K562 (cell line): Measurements from ENCODE around the gene ANKS4B. TPM values are rescaled to one million over a fixed set of nuclear protein-coding genes. Genes with fewer than 3 reads are reported as not detected.

ENCODE experiments used
- ATAC-seq: fragments of 200-7000 bp; cut with Tn5 transposase; 3 replicates; pipeline ENCODE4 v1.9.1; 2020; ENCODE audit warnings: moderate library complexity
- BruUV-seq: library from RNA; stranded (reverse); fragments of 400-500 nt; replicated peaks from 2 replicates; lab custom pipeline; 2021; lab: Mats Ljungman, UMichigan
- CTCF ChIA-PET: fragments of 300-600 bp; formaldehyde crosslinking; extraction: SDS; loops from one replicate; lab custom pipeline; 2021; ENCODE audit warnings: low intra/inter-chr PET ratio; lab: Yijun Ruan, JAX
- POLR2A ChIA-PET: fragments of 300-600, 350-650 bp; sonication (Branson Sonifier 250); formaldehyde crosslinking; extraction: SDS; loops from one replicate; lab custom pipeline; 2021; ENCODE audit warnings: antibody characterized with exemption, inconsistent platforms; lab: Yijun Ruan, JAX
- DNase-seq, 4 experiments: peaks; one replicate each; pipeline versions ENCODE4 v3.0.0 to v3.0.0-alpha.2; 2011 to 2018; ENCODE audit warnings: low spot score in 3 of 4, mixed read lengths in 3 of 4; ENCODE audit errors: extremely low read depth in 1 of 4
- FAIRE-seq: peaks from 2 replicates; lab custom pipeline; 2011; peaks lifted over from hg19 to GRCh38; lab: Jason Lieb, UNC
- H2AFZ ChIP-seq: 2 replicates; pipeline ENCODE4 v1.6.0; 2011; ENCODE audit warnings: low read depth, low read length, control low read depth, inconsistent platforms
- H3K27ac ChIP-seq: fragments of 200-600 bp; 3 replicates; pipeline ENCODE4 v1.8.0; 2011; ENCODE audit warnings: low read depth, mild to moderate bottlenecking, control low read depth, inconsistent platforms, low read length, moderate library complexity, mixed read lengths; ENCODE audit errors: extremely low read depth
- H3K27me3 ChIP-seq, 2 experiments: fragments of 300-600 bp in 1 of 2; 2 replicates in 1 of 2; 3 replicates in 1 of 2; pipeline versions ENCODE4 v1.6.0 to v1.8.0; 2011; ENCODE audit warnings: inconsistent platforms in 2 of 2, low read length in 2 of 2, mild to moderate bottlenecking in 1 of 2, mixed read lengths in 1 of 2, moderate library complexity in 1 of 2; ENCODE audit not compliant: control insufficient read depth in 2 of 2, insufficient read depth in 2 of 2
- H3K36me3 ChIP-seq: fragments of 300-600 bp; 3 replicates; pipeline ENCODE4 v1.8.0; 2011; ENCODE audit warnings: mild to moderate bottlenecking, low read length, inconsistent platforms; ENCODE audit not compliant: control insufficient read depth, insufficient read depth
- H3K4me1 ChIP-seq, 2 experiments: fragments of 200-600 bp in 1 of 2; replicated peaks in 1 of 2; 2 replicates in 1 of 2; 3 replicates in 1 of 2; pipeline versions ENCODE4 v1.5.1 to v1.8.0; 2011; ENCODE audit warnings: inconsistent platforms in 2 of 2, low read length in 2 of 2, mild to moderate bottlenecking in 1 of 2, mixed read lengths in 1 of 2, moderate library complexity in 1 of 2; ENCODE audit not compliant: control insufficient read depth in 2 of 2, insufficient read depth in 2 of 2
- H3K4me2 ChIP-seq: 2 replicates; pipeline ENCODE4 v1.6.1; 2011; ENCODE audit warnings: low read length, control low read depth, inconsistent platforms, mixed read lengths; ENCODE audit not compliant: insufficient read depth
- H3K4me3 ChIP-seq: fragments of 200-600 bp; sonication (generic), shearing (Covaris generic); 2 replicates; pipeline ENCODE4 v1.5.1; 2016; ENCODE audit warnings: control low read depth, inconsistent platforms
- H3K79me2 ChIP-seq: fragments of 200-600 bp; 3 replicates; pipeline ENCODE4 v1.8.0; 2011; ENCODE audit warnings: low read length, inconsistent platforms; ENCODE audit not compliant: control insufficient read depth, insufficient read depth
- H3K9ac ChIP-seq, 2 experiments: 2 replicates each; pipeline versions ENCODE4 v1.6.0 to v1.6.1; 2011; ENCODE audit warnings: low read depth in 2 of 2, low read length in 2 of 2, control low read depth in 1 of 2, inconsistent platforms in 1 of 2, mild to moderate bottlenecking in 1 of 2, mixed read lengths in 1 of 2; ENCODE audit not compliant: insufficient read depth in 1 of 2
- H3K9me1 ChIP-seq: one replicate; pipeline ENCODE4 v1.6.0; 2011; ENCODE audit warnings: inconsistent platforms, mild to moderate bottlenecking, low read length, moderate library complexity; ENCODE audit not compliant: control insufficient read depth, insufficient read depth
- H3K9me3 ChIP-seq: replicated peaks from 2 replicates; pipeline ENCODE4 v1.5.1; 2011; ENCODE audit warnings: low read depth, low read length, inconsistent platforms; ENCODE audit not compliant: control insufficient read depth, insufficient read depth
- H4K20me1 ChIP-seq: replicated peaks from 2 replicates; pipeline ENCODE4 v1.6.1; 2011; ENCODE audit warnings: low read length, inconsistent platforms, mixed read lengths; ENCODE audit not compliant: control insufficient read depth, insufficient read depth
- MTA3 ChIP-seq: fragments of 450-650 bp; formaldehyde crosslinking; IDR thresholded peaks from 2 replicates; pipeline ENCODE4 v1.6.1; 2017; ENCODE audit warnings: mild to moderate bottlenecking, borderline replicate concordance
- NEUROD1 ChIP-seq: fragments of 150-350 bp; IDR thresholded peaks from 2 replicates; pipeline ENCODE4 v1.6.1; 2014; ENCODE audit warnings: borderline replicate concordance, low read length, low read depth; ENCODE audit not compliant: partially characterized antibody
- NR2C2 ChIP-seq, 2 experiments: fragments of 200-800 bp in 1 of 2; sonication (Bioruptor generic) in 1 of 2; sonication (generic) in 1 of 2; formaldehyde crosslinking in 1 of 2; IDR thresholded peaks; 2 replicates each; pipeline versions ENCODE4 v1.6.1 to v1.8.0; 2016 to 2022; ENCODE audit warnings: mild to moderate bottlenecking in 1 of 2, missing compliant biosample characterization in 1 of 2, missing genetic modification characterization in 1 of 2, missing genetic modification reagents in 1 of 2
- RB1 ChIP-seq: fragments of 450-650 bp; IDR thresholded peaks from 2 replicates; pipeline ENCODE4 v1.6.1; 2017; ENCODE audit warnings: low read depth, mild to moderate bottlenecking
- TEAD1 ChIP-seq, 2 experiments: fragments of 450-650 bp in 1 of 2; sonication (generic) in 1 of 2; formaldehyde crosslinking; IDR thresholded peaks; 2 replicates each; pipeline versions ENCODE4 v1.4.0 to v1.8.0; 2020 to 2022; ENCODE audit warnings: mild to moderate bottlenecking in 2 of 2, missing genetic modification reagents in 1 of 2
- TFE3 ChIP-seq: fragments of 450-650 bp; formaldehyde crosslinking; IDR thresholded peaks from 2 replicates; pipeline ENCODE4 v1.4.0; 2020; ENCODE audit warnings: mild to moderate bottlenecking, mixed read lengths
- TRIM24 ChIP-seq, 2 experiments: fragments of 450-650 bp; IDR thresholded peaks; 2 replicates each; pipeline ENCODE4 v1.6.1; 2016
- ZNF184 ChIP-seq: sonication (generic); formaldehyde crosslinking; IDR thresholded peaks from 2 replicates; pipeline ENCODE4 v1.5.0; 2020; ENCODE audit warnings: missing genetic modification reagents
- WGBS: fragments of 100-300 bp; shearing (Covaris generic); methylation state at CpG from one replicate; pipeline ENCODE4 v1.1.6; 2016; ENCODE audit warnings: low coverage, mixed read lengths; ENCODE audit not compliant: insufficient coverage; ENCODE audit errors: missing lambda C conversion rate; 5-methylcytosine and 5-hydroxymethylcytosine counted together
- in situ Hi-C: fragments of 300-500 bp; cut with MboI; formaldehyde crosslinking; loops from 4 replicates; pipeline ENCODE4 v1.15.0; 2018; ENCODE audit warnings: inconsistent platforms, mixed read lengths
- intact Hi-C: fragments of 100-400 bp; cut with micrococcal nuclease; formaldehyde crosslinking; loops from 2 replicates; pipeline ENCODE4 v1.14.2; 2022
- polyA plus RNA-seq, 8 experiments: library from polyadenylated mRNA; depleted of rRNA in 4 of 8; stranded (reverse) in 5 of 8; unstranded in 3 of 8; fragments of >200 nt; fragmentation: Nextera tagmentation in 2 of 8; fragmentation: Illumina TruSeq in 1 of 8; extraction: Ambion mirVana in 2 of 8; extraction: Trizol in 1 of 8; gene quantifications; 2 replicates each; pipeline versions ENCODE4 v1.2.1 to v1.2.3, GENCODE V29; 2011 to 2014; ENCODE audit warnings: inconsistent platforms in 1 of 8, missing spikeins in 1 of 8
- total RNA-seq, 7 experiments: library from RNA; depleted of rRNA in 6 of 7; stranded (reverse); fragments of >200 nt in 6 of 7; fragmentation: Illumina TruSeq in 2 of 7; extraction: Trizol in 2 of 7; gene quantifications; 2 replicates each; pipeline versions ENCODE4 v1.2.1 to v1.2.3, GENCODE V29; 2011 to 2021; ENCODE audit warnings: low replicate concordance in 1 of 7
- TF ChIP-seq, protein P1 (sequence below), 2 experiments: fragments of 450-650 bp; formaldehyde crosslinking in 1 of 2; IDR thresholded peaks; 2 replicates each; pipeline versions ENCODE4 v1.4.0 to v1.6.1; 2014 to 2020; ENCODE audit warnings: mild to moderate bottlenecking in 2 of 2, borderline replicate concordance in 1 of 2, low read depth in 1 of 2

The ANKS4B gene
- total and polyA plus RNA-seq, 9 of the 15 experiments (the other 6 are each of a cell fraction or from before 2014, with no cell fraction given), result not detected

DNA sequence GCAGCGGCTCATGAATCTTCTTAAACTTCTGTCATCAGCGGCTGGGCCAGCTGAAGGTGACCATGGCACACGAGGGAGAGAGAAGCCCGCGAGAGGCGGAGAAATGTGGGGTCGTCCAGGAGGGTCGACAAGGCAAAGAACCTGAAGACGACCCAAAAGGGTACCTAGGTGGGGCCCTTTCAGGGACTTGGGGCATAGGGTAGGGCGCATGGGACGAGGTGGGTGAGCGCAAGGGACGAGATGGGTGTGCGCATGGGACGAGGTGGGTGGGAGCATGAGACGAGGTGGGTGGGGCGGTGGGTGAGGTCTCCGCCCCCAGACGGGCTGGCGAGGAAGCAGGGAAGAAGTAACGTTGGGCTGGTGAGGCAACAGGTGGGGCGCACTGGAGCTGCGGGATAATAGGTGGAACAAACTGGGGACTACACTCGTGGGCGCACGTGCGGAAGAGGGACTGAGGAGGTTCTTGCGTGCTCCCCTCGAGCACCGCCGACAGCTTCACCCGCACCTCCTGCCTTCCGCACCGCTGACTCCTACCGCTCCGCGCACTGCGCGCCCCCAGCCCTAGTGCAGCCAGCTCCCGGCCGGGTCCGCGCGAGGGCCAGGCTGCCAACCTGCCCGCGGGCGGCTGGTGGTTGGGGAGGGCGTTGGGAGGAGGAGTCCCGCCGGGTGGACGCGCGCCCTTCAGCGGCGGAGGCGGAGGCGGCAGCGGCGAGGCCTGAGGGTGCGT lies 67.8 kb downstream of the ANKS4B start:
- peaks cover 13% of the 10 kb centered on the region in 2 experiments; a peak in 4 of 5 replicates for H3K4me1 ChIP-seq
- in situ Hi-C loops (loop anchor here (25.0 kb wide), 1 partner anchor 261 kb away; no protein-coding TSS in a partner anchor), intact Hi-C loops (loop anchor here (5.0 to 10.0 kb wide), 2 partner anchors 251 to 447 kb away; no protein-coding TSS in a partner anchor)
- no peaks in the 10 kb centered on the region for H3K27me3 ChIP-seq
- WGBS, result under 1% methylated on average over 38 of the region's 60 CpGs
- peak overlapping the region; percentile 95 for H2AFZ ChIP-seq
- peak overlapping the region; percentile 43 for H3K27ac ChIP-seq
- FAIRE-seq (peak; percentile 67), DNase-seq (peak; percentile 85 to 90 (median 88)), ATAC-seq (peak; percentile 88)
- ChIA-PET CTCF (interaction anchor here (0.8 to 1.7 kb wide), 5 partner anchors 87 to 451 kb away, joined by 3 to 22 read pairs (median 5); partner anchors contain the start of gene LDAF1), POLR2A (interaction anchor here (0.6 to 1.7 kb wide), 11 partner anchors 22 to 1397 kb away, joined by 3 to 5 read pairs (median 3); no protein-coding TSS in a partner anchor)
- no TSS peak for BruUV-seq
- no peaks in the 10 kb centered on the region for H3K36me3 ChIP-seq
- peak overlapping the region; percentile 60 for H3K4me3 ChIP-seq
- H3K9me3 ChIP-seq, result no peaks in the 10 kb centered on the region
- H3K79me2 ChIP-seq, result no peaks in the 10 kb centered on the region
- no peaks in the 10 kb centered on the region for H4K20me1 ChIP-seq
- peak overlapping the region; percentile 53 to 89 for H3K9ac ChIP-seq
- peak overlapping the region; percentile 90 for H3K4me2 ChIP-seq
- H3K9me1 ChIP-seq, result no peaks in the 10 kb centered on the region
- TF ChIP-seq NR2C2 (CRISPR knock-in tag; IDR thresholded peaks at IDR 0.05) (no peak), NR2C2 (tag; IDR thresholded peaks at IDR 0.05) (no peak), RB1 (peak; percentile 75), TFE3 (CRISPR knock-in tag) (no peak), TRIM24 (IDR thresholded peaks at IDR 0.05) (peak in 1 of 2 experiments; percentile 38; a peak in 2 of 4 replicates), MTA3 (peak; percentile 59; the same call in 1 of the 2 replicates), ZNF184 (CRISPR knock-in tag) (no peak), NEUROD1 (no peak), TEAD1 (CRISPR knock-in tag; IDR thresholded peaks at IDR 0.05) (peak in 1 of 2 experiments; percentile 26; a peak in 1 of 4 replicates)
- TF ChIP-seq, protein P1, sequence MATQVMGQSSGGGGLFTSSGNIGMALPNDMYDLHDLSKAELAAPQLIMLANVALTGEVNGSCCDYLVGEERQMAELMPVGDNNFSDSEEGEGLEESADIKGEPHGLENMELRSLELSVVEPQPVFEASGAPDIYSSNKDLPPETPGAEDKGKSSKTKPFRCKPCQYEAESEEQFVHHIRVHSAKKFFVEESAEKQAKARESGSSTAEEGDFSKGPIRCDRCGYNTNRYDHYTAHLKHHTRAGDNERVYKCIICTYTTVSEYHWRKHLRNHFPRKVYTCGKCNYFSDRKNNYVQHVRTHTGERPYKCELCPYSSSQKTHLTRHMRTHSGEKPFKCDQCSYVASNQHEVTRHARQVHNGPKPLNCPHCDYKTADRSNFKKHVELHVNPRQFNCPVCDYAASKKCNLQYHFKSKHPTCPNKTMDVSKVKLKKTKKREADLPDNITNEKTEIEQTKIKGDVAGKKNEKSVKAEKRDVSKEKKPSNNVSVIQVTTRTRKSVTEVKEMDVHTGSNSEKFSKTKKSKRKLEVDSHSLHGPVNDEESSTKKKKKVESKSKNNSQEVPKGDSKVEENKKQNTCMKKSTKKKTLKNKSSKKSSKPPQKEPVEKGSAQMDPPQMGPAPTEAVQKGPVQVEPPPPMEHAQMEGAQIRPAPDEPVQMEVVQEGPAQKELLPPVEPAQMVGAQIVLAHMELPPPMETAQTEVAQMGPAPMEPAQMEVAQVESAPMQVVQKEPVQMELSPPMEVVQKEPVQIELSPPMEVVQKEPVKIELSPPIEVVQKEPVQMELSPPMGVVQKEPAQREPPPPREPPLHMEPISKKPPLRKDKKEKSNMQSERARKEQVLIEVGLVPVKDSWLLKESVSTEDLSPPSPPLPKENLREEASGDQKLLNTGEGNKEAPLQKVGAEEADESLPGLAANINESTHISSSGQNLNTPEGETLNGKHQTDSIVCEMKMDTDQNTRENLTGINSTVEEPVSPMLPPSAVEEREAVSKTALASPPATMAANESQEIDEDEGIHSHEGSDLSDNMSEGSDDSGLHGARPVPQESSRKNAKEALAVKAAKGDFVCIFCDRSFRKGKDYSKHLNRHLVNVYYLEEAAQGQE (IDR thresholded peaks at IDR 0.05; ENCODE audit: borderline replicate concordance), result peak; percentile 19; the same call in 1 of the 2 replicates
- TF ChIP-seq, protein P1 (CRISPR knock-in tag; IDR thresholded peaks at IDR 0.05; ENCODE audit: low read depth), result peak; percentile 72; the same call in 1 of the 2 replicates
